Fibroblast of lung (primary cell): ENCODE data around the gene NBPF26. TPM values are rescaled to one million over a fixed set of nuclear protein-coding genes. Genes with fewer than 3 reads are reported as not detected.
"Not testable (repeated sequence)": the region's sequence is repeated elsewhere in the genome, so short reads cannot be mapped to it uniquely, and the experiment has no call there.

Source experiments
- DNase-seq, 2 donors: peaks; one replicate each; pipeline versions ENCODE4 v3.0.0 to v3.0.0-alpha.2; 2010; ENCODE audit warnings: low read depth in 2 of 2
- H2AFZ ChIP-seq: 2 replicates; pipeline ENCODE4 v1.5.1; 2012; ENCODE audit warnings: low read length, control low read depth, inconsistent platforms
- H3K27ac ChIP-seq: 2 replicates; pipeline ENCODE4 v1.5.1; 2011; ENCODE audit warnings: low read length, control low read depth; ENCODE audit not compliant: insufficient read depth
- H3K27me3 ChIP-seq: 2 replicates; pipeline ENCODE4 v1.5.1; 2011; ENCODE audit warnings: mild to moderate bottlenecking, low read length; ENCODE audit not compliant: control insufficient read depth, insufficient read depth
- H3K36me3 ChIP-seq: 2 replicates; pipeline ENCODE4 v1.5.1; 2011; ENCODE audit warnings: low read length; ENCODE audit not compliant: control insufficient read depth, insufficient read depth
- H3K4me1 ChIP-seq: 2 replicates; pipeline ENCODE4 v1.5.1; 2011; ENCODE audit warnings: low read length; ENCODE audit not compliant: control insufficient read depth, insufficient read depth; ENCODE audit errors: extremely low read depth
- H3K4me2 ChIP-seq: 2 replicates; pipeline ENCODE4 v1.5.1; 2011; ENCODE audit warnings: low read length, control low read depth; ENCODE audit not compliant: insufficient read depth; ENCODE audit errors: extremely low read depth
- H3K4me3 ChIP-seq, 4 experiments: fragments of 200-600 bp in 1 of 4; sonication (generic) in 1 of 4; replicated peaks in 1 of 4; 2 replicates each; pipeline ENCODE4 v1.5.1; 2011 to 2016; ENCODE audit warnings: low read length in 4 of 4, low read depth in 3 of 4, mild to moderate bottlenecking in 3 of 4, control low read depth in 2 of 4, inconsistent platforms in 1 of 4, mixed read lengths in 1 of 4; ENCODE audit not compliant: insufficient read depth in 1 of 4; ENCODE audit errors: control extremely low read depth in 1 of 4
- H3K79me2 ChIP-seq: 2 replicates; pipeline ENCODE4 v1.5.1; 2012; ENCODE audit warnings: mild to moderate bottlenecking, low read length, inconsistent platforms; ENCODE audit not compliant: control insufficient read depth, insufficient read depth
- H3K9ac ChIP-seq: 2 replicates; pipeline ENCODE4 v1.5.1; 2011; ENCODE audit warnings: mild to moderate bottlenecking, low read length, control low read depth; ENCODE audit not compliant: insufficient read depth
- H3K9me3 ChIP-seq: 2 replicates; pipeline ENCODE4 v1.5.1; 2012; ENCODE audit warnings: low read depth, low read length; ENCODE audit not compliant: control insufficient read depth, insufficient read depth
- H4K20me1 ChIP-seq: 2 replicates; pipeline ENCODE4 v1.5.1; 2011; ENCODE audit warnings: low read length; ENCODE audit not compliant: control insufficient read depth, insufficient read depth; ENCODE audit errors: extremely low read depth
- polyA plus RNA-seq, 2 donors: library from polyadenylated mRNA; depleted of rRNA in 1 of 2; stranded (reverse) in 1 of 2; unstranded in 1 of 2; fragments of >200 nt; gene quantifications; 2 replicates each; pipeline ENCODE4 v1.2.1, GENCODE V29; 2011 to 2012; ENCODE audit warnings: missing spikeins in 1 of 2
- total RNA-seq: library from RNA; depleted of rRNA; stranded (reverse); fragments of >200 nt; gene quantifications from 2 replicates; pipeline ENCODE4 v1.2.1, GENCODE V29; 2014
- TF ChIP-seq, protein P1 (sequence below), 2 donors: IDR thresholded peaks in 1 of 2; conservative IDR thresholded peaks in 1 of 2; 1 replicate in 1 of 2; 2 replicates in 1 of 2; pipeline ENCODE4 v1.5.1; 2011 to 2012; ENCODE audit warnings: low read length in 2 of 2, control low read depth in 1 of 2, inconsistent platforms in 1 of 2, low read depth in 1 of 2, mild to moderate bottlenecking in 1 of 2

NBPF26 gene
- total and polyA plus RNA-seq, 2 donors (not counting 1 experiment from before 2014, with no cell fraction given): 26.0 to 27.1 TPM

DNA sequence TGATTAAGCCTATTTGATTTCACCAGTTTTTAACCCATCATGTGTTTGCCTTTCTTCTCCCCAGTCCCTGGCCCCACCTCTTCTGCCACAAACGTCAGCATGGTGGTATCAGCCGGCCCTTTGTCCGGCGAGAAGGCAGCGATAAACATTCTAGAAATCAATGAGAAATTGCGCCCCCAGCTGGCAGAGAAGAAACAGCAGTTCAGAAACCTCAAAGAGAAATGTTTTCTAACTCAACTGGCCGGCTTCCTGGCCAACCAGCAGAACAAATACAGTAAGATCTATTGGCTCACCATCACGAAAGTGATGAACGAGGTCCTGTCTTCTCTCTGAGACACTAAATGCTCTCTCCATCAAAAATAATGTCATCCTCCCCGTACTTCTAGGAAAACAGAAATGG, 88.1 kb downstream of the NBPF26 start:
- TF ChIP-seq, protein P1, sequence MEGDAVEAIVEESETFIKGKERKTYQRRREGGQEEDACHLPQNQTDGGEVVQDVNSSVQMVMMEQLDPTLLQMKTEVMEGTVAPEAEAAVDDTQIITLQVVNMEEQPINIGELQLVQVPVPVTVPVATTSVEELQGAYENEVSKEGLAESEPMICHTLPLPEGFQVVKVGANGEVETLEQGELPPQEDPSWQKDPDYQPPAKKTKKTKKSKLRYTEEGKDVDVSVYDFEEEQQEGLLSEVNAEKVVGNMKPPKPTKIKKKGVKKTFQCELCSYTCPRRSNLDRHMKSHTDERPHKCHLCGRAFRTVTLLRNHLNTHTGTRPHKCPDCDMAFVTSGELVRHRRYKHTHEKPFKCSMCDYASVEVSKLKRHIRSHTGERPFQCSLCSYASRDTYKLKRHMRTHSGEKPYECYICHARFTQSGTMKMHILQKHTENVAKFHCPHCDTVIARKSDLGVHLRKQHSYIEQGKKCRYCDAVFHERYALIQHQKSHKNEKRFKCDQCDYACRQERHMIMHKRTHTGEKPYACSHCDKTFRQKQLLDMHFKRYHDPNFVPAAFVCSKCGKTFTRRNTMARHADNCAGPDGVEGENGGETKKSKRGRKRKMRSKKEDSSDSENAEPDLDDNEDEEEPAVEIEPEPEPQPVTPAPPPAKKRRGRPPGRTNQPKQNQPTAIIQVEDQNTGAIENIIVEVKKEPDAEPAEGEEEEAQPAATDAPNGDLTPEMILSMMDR (conservative IDR thresholded peaks at IDR 0.05 in 1 of 2, IDR thresholded peaks at IDR 0.05 in 1 of 2; ENCODE audit: low read depth in 1 of 2, low read length in 2 of 2): peak in 1 of 2 donors; percentile 28
- DNase-seq: peak in 1 of 2 donors; percentile 41

DNA sequence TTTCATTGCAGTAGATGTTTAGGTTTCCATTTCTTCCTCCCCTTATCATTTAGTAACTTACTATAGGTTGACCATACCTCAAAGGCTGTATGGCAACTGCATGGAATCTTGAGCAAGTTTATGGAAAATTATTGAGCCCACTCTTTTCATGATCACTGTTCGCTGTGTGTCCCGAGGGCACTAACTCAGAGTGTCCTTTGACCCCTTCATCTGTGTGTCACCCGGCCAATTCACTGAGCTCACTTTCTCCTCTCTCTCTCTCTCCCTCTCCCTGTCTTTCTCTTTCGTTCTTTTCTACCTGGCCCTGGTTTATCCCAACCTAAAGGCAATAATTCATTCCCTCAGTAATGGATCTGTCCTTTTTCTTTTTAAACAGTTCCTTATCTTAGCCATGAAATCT, 101.3 kb downstream of the NBPF26 start:
- H3K79me2 ChIP-seq, H3K4me3 ChIP-seq, H4K20me1 ChIP-seq, H3K36me3 ChIP-seq, H3K27me3 ChIP-seq, H2AFZ ChIP-seq, H3K9me3 ChIP-seq, DNase-seq, H3K4me2 ChIP-seq, H3K4me1 ChIP-seq, H3K27ac ChIP-seq, H3K9ac ChIP-seq: not testable (repeated sequence)

More for the DNA sequence above, 88.1 kb downstream of the NBPF26 start:
- not testable (repeated sequence) for H2AFZ ChIP-seq, H3K9ac ChIP-seq, H3K36me3 ChIP-seq, H3K9me3 ChIP-seq, H3K27ac ChIP-seq, H3K4me1 ChIP-seq, H3K79me2 ChIP-seq, H3K4me3 ChIP-seq, H3K4me2 ChIP-seq, H4K20me1 ChIP-seq, H3K27me3 ChIP-seq

DNA sequence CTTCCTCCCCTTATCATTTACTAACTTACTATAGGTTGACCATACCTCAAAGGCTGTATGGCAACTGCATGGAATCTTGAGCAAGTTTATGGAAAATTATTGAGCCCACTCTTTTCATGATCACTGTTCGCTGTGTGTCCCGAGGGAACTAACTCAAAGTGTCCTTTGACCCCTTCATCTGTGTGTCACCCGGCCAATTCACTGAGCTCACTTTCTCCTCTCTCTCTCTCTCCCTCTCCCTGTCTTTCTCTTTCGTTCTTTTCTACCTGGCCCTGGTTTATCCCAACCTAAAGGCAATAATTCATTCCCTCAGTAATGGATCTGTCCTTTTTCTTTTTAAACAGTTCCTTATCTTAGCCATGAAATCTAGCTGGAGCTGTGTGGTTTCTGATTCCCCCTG, 102.9 kb downstream of the NBPF26 start:
- H3K4me1 ChIP-seq, H3K4me2 ChIP-seq: not testable (repeated sequence)

GRCh38 chr1:120844186-120844944, 120.6 kb downstream of the NBPF26 start:
- not testable (repeated sequence) for H4K20me1 ChIP-seq, H3K27me3 ChIP-seq, H3K4me2 ChIP-seq, H3K36me3 ChIP-seq, H3K9ac ChIP-seq, H3K9me3 ChIP-seq, H2AFZ ChIP-seq, H3K4me1 ChIP-seq, H3K79me2 ChIP-seq, H3K27ac ChIP-seq
- peak; percentile 51 to 70 for DNase-seq
- H3K4me3 ChIP-seq: peak overlapping the region in 3 of 4 experiments; percentile 13 to 55 (median 26)

More for the DNA sequence above, 102.9 kb downstream of the NBPF26 start:
- not testable (repeated sequence) for H3K4me3 ChIP-seq, H3K36me3 ChIP-seq, H3K79me2 ChIP-seq, H2AFZ ChIP-seq, H3K9me3 ChIP-seq, DNase-seq, H3K9ac ChIP-seq, H4K20me1 ChIP-seq, H3K27me3 ChIP-seq, H3K27ac ChIP-seq

DNA sequence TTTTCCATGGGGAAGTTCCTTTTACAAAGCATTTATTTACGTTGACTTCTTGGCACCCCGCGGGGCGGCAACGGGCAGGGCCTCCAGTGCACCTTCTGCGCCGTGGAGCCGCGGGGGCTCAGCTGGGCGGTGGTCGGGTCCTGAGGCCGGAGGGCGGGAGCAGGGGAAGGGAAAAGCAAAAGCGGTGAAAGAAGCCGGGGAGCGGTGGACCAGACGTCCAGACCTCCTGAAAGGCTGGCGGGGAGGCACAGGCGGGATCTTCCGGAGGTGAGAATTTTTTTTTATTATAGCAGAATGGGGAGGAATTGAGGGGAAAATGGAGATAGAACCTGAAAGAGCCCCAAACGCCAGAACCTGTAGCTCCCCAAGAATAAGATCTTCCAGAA, 121.2 kb downstream of the NBPF26 start:
- not testable (repeated sequence) for H3K9me3 ChIP-seq, H3K4me2 ChIP-seq, H3K79me2 ChIP-seq, H3K36me3 ChIP-seq, H4K20me1 ChIP-seq, H3K27ac ChIP-seq, H3K4me1 ChIP-seq, DNase-seq, H3K9ac ChIP-seq, H3K27me3 ChIP-seq, H2AFZ ChIP-seq
- H3K4me3 ChIP-seq: peak overlapping the region in 1 of 4 experiments; percentile 44

GRCh38 chr1:120849400-120850286, 125.9 kb downstream of the NBPF26 start:
- not testable (repeated sequence) for DNase-seq, H3K9ac ChIP-seq, H3K27me3 ChIP-seq, H4K20me1 ChIP-seq, H3K4me2 ChIP-seq, H3K9me3 ChIP-seq, H3K79me2 ChIP-seq, H3K27ac ChIP-seq, H3K4me1 ChIP-seq, H2AFZ ChIP-seq, H3K36me3 ChIP-seq
- H3K4me3 ChIP-seq: peak overlapping the region in 1 of 4 experiments; percentile 49
